H1 (cell line): ENCODE data around the gene HNRNPA1. TPM values are rescaled to one million over a fixed set of nuclear protein-coding genes. Genes with fewer than 3 reads are reported as not detected.

ENCODE experiments used
- CTCF ChIA-PET: fragments of 300-600 bp; sonication (Branson Sonifier 250); formaldehyde crosslinking; loops from one replicate; lab custom pipeline; 2021; ENCODE audit not compliant: partially characterized antibody; lab: Charles Lee
- POLR2A ChIA-PET: fragments of 300-600 bp; sonication (Branson Sonifier 250); formaldehyde crosslinking; loops from one replicate; lab custom pipeline; 2021; ENCODE audit warnings: inconsistent platforms; ENCODE audit not compliant: partially characterized antibody; lab: Charles Lee
- DNase-seq, 2 experiments: peaks; one replicate each; pipeline versions ENCODE4 v3.0.0 to v3.0.0-alpha.2; 2010 to 2022; ENCODE audit warnings: low spot score in 2 of 2, low read depth in 1 of 2, mixed read lengths in 1 of 2
- FAIRE-seq: peaks from 2 replicates; lab custom pipeline; 2011; peaks lifted over from hg19 to GRCh38; lab: Jason Lieb, UNC
- H2AFZ ChIP-seq: 2 replicates; pipeline ENCODE4 v1.8.1; 2012; ENCODE audit warnings: low read length, inconsistent platforms
- H2AK5ac ChIP-seq: 2 replicates; pipeline ENCODE4 v1.6.1; 2013; ENCODE audit warnings: low read depth, low read length
- H2BK120ac ChIP-seq: replicated peaks from 2 replicates; pipeline ENCODE3; 2013; ENCODE audit warnings: low read depth, low read length, inconsistent platforms
- H2BK12ac ChIP-seq: 2 replicates; pipeline ENCODE4 v1.6.1; 2013; ENCODE audit warnings: low read depth, low read length
- H2BK15ac ChIP-seq: 2 replicates; pipeline ENCODE4 v1.6.1; 2013; ENCODE audit warnings: low read length
- H2BK20ac ChIP-seq: 2 replicates; pipeline ENCODE4 v1.6.1; 2013; ENCODE audit warnings: low read length
- H2BK5ac ChIP-seq: 2 replicates; pipeline ENCODE4 v1.6.1; 2013; ENCODE audit warnings: low read depth, low read length
- H3K14ac ChIP-seq: 2 replicates; pipeline ENCODE4 v1.6.1; 2013; ENCODE audit warnings: inconsistent platforms; ENCODE audit not compliant: insufficient read length
- H3K18ac ChIP-seq: 2 replicates; pipeline ENCODE4 v1.6.1; 2013; ENCODE audit warnings: low read length; ENCODE audit errors: extremely low read depth
- H3K23ac ChIP-seq: 2 replicates; pipeline ENCODE4 v1.6.1; 2013; ENCODE audit warnings: inconsistent platforms; ENCODE audit not compliant: insufficient read length
- H3K23me2 ChIP-seq: 2 replicates; pipeline ENCODE4 v1.6.1; 2013; ENCODE audit warnings: low read depth, low read length
- H3K27ac ChIP-seq: 2 replicates; pipeline ENCODE4 v1.6.1; 2011; ENCODE audit warnings: low read depth, low read length, inconsistent platforms
- H3K27me3 ChIP-seq, 4 experiments: replicated peaks in 1 of 4; 1 replicate in 1 of 4; 2 replicates in 3 of 4; pipeline versions ENCODE4 v1.6.1 to v1.8.1; 2011 to 2013; ENCODE audit warnings: low read length in 3 of 4, mild to moderate bottlenecking in 3 of 4, inconsistent platforms in 2 of 4, mixed read lengths in 2 of 4, moderate library complexity in 1 of 4; ENCODE audit not compliant: control insufficient read depth in 3 of 4, insufficient read depth in 3 of 4; ENCODE audit errors: extremely low read depth in 1 of 4
- H3K36me3 ChIP-seq, 4 experiments: 2 replicates each; pipeline versions ENCODE4 v1.6.1 to v1.8.1; 2011 to 2013; ENCODE audit warnings: mild to moderate bottlenecking in 4 of 4, low read length in 3 of 4, moderate library complexity in 2 of 4, control low read depth in 1 of 4, inconsistent platforms in 1 of 4; ENCODE audit not compliant: insufficient read depth in 4 of 4, control insufficient read depth in 2 of 4
- H3K4ac ChIP-seq: replicated peaks from 2 replicates; pipeline ENCODE3; 2013; ENCODE audit warnings: low read length, low read depth, mixed read lengths, inconsistent platforms; ENCODE audit not compliant: insufficient read length
- H3K4me1 ChIP-seq, 4 experiments: replicated peaks in 1 of 4; 1 replicate in 1 of 4; 2 replicates in 3 of 4; pipeline versions ENCODE4 v1.6.1 to v1.8.1; 2011 to 2013; ENCODE audit warnings: low read length in 3 of 4, inconsistent platforms in 2 of 4, mixed read lengths in 1 of 4; ENCODE audit not compliant: insufficient read depth in 4 of 4, control insufficient read depth in 3 of 4
- H3K4me2 ChIP-seq, 2 experiments: 2 replicates each; pipeline versions ENCODE4 v1.6.1 to v1.8.1; 2011 to 2013; ENCODE audit warnings: low read depth in 2 of 2, low read length in 2 of 2, control low read depth in 1 of 2, inconsistent platforms in 1 of 2, mild to moderate bottlenecking in 1 of 2; ENCODE audit not compliant: insufficient read depth in 1 of 2
- H3K4me3 ChIP-seq, 4 experiments: fragments of 200-600, 300-600 bp in 1 of 4; sonication (generic), shearing (Covaris generic), sonication (Bioruptor Twin) in 1 of 4; 2 replicates each; pipeline versions ENCODE4 v1.5.1 to v1.8.1; 2011 to 2016; ENCODE audit warnings: low read length in 4 of 4, low read depth in 3 of 4, control low read depth in 2 of 4, inconsistent platforms in 2 of 4, mild to moderate bottlenecking in 2 of 4, mixed read lengths in 1 of 4, moderate library complexity in 1 of 4; ENCODE audit not compliant: insufficient read depth in 2 of 4; ENCODE audit errors: extremely low read depth in 1 of 4
- H3K56ac ChIP-seq: replicated peaks from 2 replicates; pipeline ENCODE3; 2013; ENCODE audit warnings: low read depth, mild to moderate bottlenecking, mixed read lengths, low read length, inconsistent platforms; ENCODE audit not compliant: insufficient read length
- H3K79me1 ChIP-seq: 2 replicates; pipeline ENCODE4 v1.6.1; 2013; ENCODE audit warnings: low read depth, low read length, control low read depth
- H3K79me2 ChIP-seq, 2 experiments: 2 replicates each; pipeline versions ENCODE4 v1.6.1 to v1.8.1; 2012 to 2013; ENCODE audit warnings: low read length in 2 of 2, mild to moderate bottlenecking in 2 of 2, inconsistent platforms in 1 of 2; ENCODE audit not compliant: insufficient read depth in 2 of 2, control insufficient read depth in 1 of 2
- H3K9ac ChIP-seq, 4 experiments: replicated peaks in 1 of 4; 1 replicate in 1 of 4; 2 replicates in 3 of 4; pipeline versions ENCODE4 v1.6.1 to v1.8.1; 2011 to 2013; ENCODE audit warnings: low read depth in 3 of 4, low read length in 3 of 4, control low read depth in 2 of 4, mild to moderate bottlenecking in 2 of 4, moderate library complexity in 2 of 4, inconsistent platforms in 1 of 4; ENCODE audit errors: extremely low read depth in 1 of 4
- H3K9me3 ChIP-seq, 2 experiments: 2 replicates each; pipeline versions ENCODE4 v1.6.1 to v1.8.1; 2012 to 2013; ENCODE audit warnings: mild to moderate bottlenecking in 2 of 2, moderate library complexity in 2 of 2, control low read depth in 1 of 2, inconsistent platforms in 1 of 2, low read depth in 1 of 2, low read length in 1 of 2, mixed read lengths in 1 of 2; ENCODE audit not compliant: insufficient read depth in 2 of 2
- H4K20me1 ChIP-seq, 2 experiments: replicated peaks in 1 of 2; 2 replicates each; pipeline versions ENCODE3 to v1.8.1; 2011 to 2013; ENCODE audit warnings: inconsistent platforms in 2 of 2, low read length in 2 of 2, mild to moderate bottlenecking in 1 of 2; ENCODE audit not compliant: insufficient read depth in 2 of 2, control insufficient read depth in 1 of 2
- H4K5ac ChIP-seq: 2 replicates; pipeline ENCODE4 v1.6.1; 2013; ENCODE audit warnings: low read length, low read depth, mixed read lengths, inconsistent platforms; ENCODE audit not compliant: insufficient read length
- H4K8ac ChIP-seq: 2 replicates; pipeline ENCODE4 v1.8.0; 2013; ENCODE audit warnings: mild to moderate bottlenecking, moderate library complexity, low read length, inconsistent platforms; ENCODE audit not compliant: insufficient read depth; ENCODE audit errors: extremely low read depth
- H4K91ac ChIP-seq: replicated peaks from 2 replicates; pipeline ENCODE3; 2013; ENCODE audit warnings: low read length, mixed read lengths, inconsistent platforms; ENCODE audit not compliant: insufficient read length
- ATF2 ChIP-seq: IDR thresholded peaks from 2 replicates; pipeline ENCODE4 v1.6.1; 2012; ENCODE audit warnings: low read length, inconsistent platforms
- CREB1 ChIP-seq: IDR thresholded peaks from 2 replicates; pipeline ENCODE4 v1.6.1; 2012; ENCODE audit warnings: inconsistent platforms
- GTF2F1 ChIP-seq: IDR thresholded peaks from 2 replicates; pipeline ENCODE4 v1.6.1; 2012; ENCODE audit warnings: low read depth, low read length, improper control_type of control experiment, borderline replicate concordance
- SP4 ChIP-seq: IDR thresholded peaks from 2 replicates; pipeline ENCODE4 v1.6.1; 2012; ENCODE audit warnings: low read length, inconsistent platforms
- WGBS, 2 experiments: shearing (Covaris generic) in 1 of 2; methylation state at CpG; one replicate each; pipeline versions ENCODE4 v1.1.6 to v1.1.7; 2013 to 2015; ENCODE audit warnings: low lambda C conversion rate in 2 of 2, mixed read lengths in 2 of 2, inconsistent platforms in 1 of 2, low coverage in 1 of 2, missing lambda C conversion rate in 1 of 2; ENCODE audit not compliant: insufficient replicate concordance in 2 of 2, insufficient coverage in 1 of 2, insufficient read length in 1 of 2; ENCODE audit errors: extremely low coverage in 1 of 2, missing lambda C conversion rate in 1 of 2; 5-methylcytosine and 5-hydroxymethylcytosine counted together
- polyA plus RNA-seq, 7 experiments: library from polyadenylated mRNA; depleted of rRNA in 3 of 7; stranded (reverse) in 5 of 7; unstranded in 2 of 7; fragments of >200 nt in 5 of 7; fragments of 200-250 nt in 2 of 7; gene quantifications; 1 replicate in 5 of 7; 2 replicates in 1 of 7; 4 replicates in 1 of 7; pipeline versions ENCODE4 v1.2.1 to v1.2.3, GENCODE V29; 2011 to 2013; ENCODE audit warnings: missing spikeins in 2 of 7, mixed read lengths in 2 of 7
- total RNA-seq: library from RNA; stranded (reverse); fragmentation: NEBNext Ultra II Directional; extraction: Animal tissue kit (Norgen Biotek cat#: 25700); gene quantifications from 2 replicates; pipeline ENCODE4 v1.2.1, GENCODE V29; 2021

Gene HNRNPA1
- total and polyA plus RNA-seq, 2 of the 8 experiments (the other 6 are each of a cell fraction or from before 2014, with no cell fraction given): 835 to 2,738 TPM

GRCh38 chr12:54261815-54262402, 18.6 kb upstream of the HNRNPA1 start:
- FAIRE-seq: no peak
- no peak overlapping the region for H3K4me3 ChIP-seq
- peaks cover 3 to 23% (median 15%) of the 10 kb centered on the region in 4 experiments for H3K4me1 ChIP-seq
- no peak overlapping the region for H2BK20ac ChIP-seq
- H3K23me2 ChIP-seq: no peaks in the 10 kb centered on the region
- H2AK5ac ChIP-seq: no peak overlapping the region
- H3K79me1 ChIP-seq: no peaks in the 10 kb centered on the region
- no peak overlapping the region for H4K91ac ChIP-seq
- H2BK5ac ChIP-seq: no peak overlapping the region
- no peak overlapping the region for H4K8ac ChIP-seq
- H4K20me1 ChIP-seq: no peaks in the 10 kb centered on the region
- no peak for DNase-seq
- no peak overlapping the region for H4K5ac ChIP-seq
- peaks cover 3 to 37% of the 10 kb centered on the region in 2 experiments; a peak in 3 of 4 replicates for H3K79me2 ChIP-seq
- H2AFZ ChIP-seq: no peak overlapping the region
- H3K23ac ChIP-seq: no peak overlapping the region
- no peak overlapping the region for H3K4me2 ChIP-seq
- 83% methylated on average over 5 of the region's 5 CpGs; no CpG with 5 or more reads in 1 of the 2 experiments for WGBS, 2 experiments
- no peak overlapping the region for H3K14ac ChIP-seq
- peaks cover 0 to 6% (median 3%) of the 10 kb centered on the region in 4 experiments; a peak in 5 of 8 replicates for H3K36me3 ChIP-seq
- H3K4ac ChIP-seq: no peak overlapping the region
- H2BK120ac ChIP-seq: no peak overlapping the region
- H3K18ac ChIP-seq: no peak overlapping the region
- no peak overlapping the region for H3K56ac ChIP-seq
- H2BK12ac ChIP-seq: peak overlapping the region; percentile 52; the same call in 1 of the 2 replicates
- ChIA-PET POLR2A (interaction anchor here (0.6 to 44.8 kb wide), 10 partner anchors 8 to 1239 kb away, joined by 3 to 1006 read pairs (median 6); partner anchors contain the start of genes CBX5, HNRNPA1 and NFE2), CTCF (interaction anchor here (0.6 to 2.7 kb wide), 6 partner anchors 10 to 47 kb away, joined by 3 to 7 read pairs (median 4); no protein-coding TSS in a partner anchor)
- no peaks in the 10 kb centered on the region for H3K27me3 ChIP-seq
- H3K27ac ChIP-seq: no peak overlapping the region
- H3K9ac ChIP-seq: no peak overlapping the region; a peak in 1 of 7 replicates
- H3K9me3 ChIP-seq: no peaks in the 10 kb centered on the region
- H2BK15ac ChIP-seq: no peak overlapping the region
- no peak for TF ChIP-seq SP4
- no peak for TF ChIP-seq GTF2F1
- no peak for TF ChIP-seq CREB1
- no peak for TF ChIP-seq ATF2
